HCT116 (cell line): Measurements from ENCODE around the gene FABP3. TPM values are rescaled to one million over a fixed set of nuclear protein-coding genes. Genes with fewer than 3 reads are reported as not detected.

Source experiments
- ATAC-seq: fragments of 200-7000 bp; cut with Tn5 transposase; 2 replicates; pipeline ENCODE4 v1.9.1; 2020; ENCODE audit warnings: mild to moderate bottlenecking, moderate library complexity
- BruUV-seq: library from RNA; stranded (reverse); fragments of 400-500 nt; replicated peaks from 2 replicates; lab custom pipeline; 2021; lab: Mats Ljungman, UMichigan
- CTCF ChIA-PET: fragments of 300-600 bp; sonication (Branson Sonifier 250); formaldehyde crosslinking; loops from one replicate; lab custom pipeline; 2021; ENCODE audit warnings: antibody characterized with exemption; lab: Charles Lee
- POLR2A ChIA-PET: fragments of 300-600, 350-600 bp; sonication (Branson Sonifier 250); formaldehyde crosslinking; loops from one replicate; lab custom pipeline; 2021; ENCODE audit warnings: antibody characterized with exemption; lab: Charles Lee
- RAD21 ChIA-PET, 2 experiments: fragments of 300-600 bp; sonication (Branson Sonifier 250); formaldehyde crosslinking; loops; one replicate each; lab custom pipeline; 2023; ENCODE audit warnings: low total read pairs in 2 of 2; ENCODE audit not compliant: uncharacterized antibody in 2 of 2, unreplicated experiment in 2 of 2, low non-redundant PET in 1 of 2; lab: Charles Lee
- DNase-seq: peaks from one replicate; pipeline ENCODE4 v3.0.0-alpha.2; 2010; ENCODE audit warnings: low read depth, low spot score
- H2AFZ ChIP-seq: fragments of 200-600 bp; shearing (Covaris generic), sonication (generic); 2 replicates; pipeline ENCODE4 v1.6.1; 2017; ENCODE audit warnings: low read depth, mixed run types, mixed read lengths, antibody characterized with exemption, low read length; ENCODE audit not compliant: poor library complexity, severe bottlenecking
- H3K27ac ChIP-seq: 2 replicates; pipeline ENCODE4 v1.5.1; 2012; ENCODE audit warnings: low read depth, low read length
- H3K27me3 ChIP-seq: fragments of 200-600 bp; sonication (generic); 2 replicates; pipeline ENCODE4 v1.6.1; 2016; ENCODE audit warnings: mixed run types, low read length, mixed read lengths; ENCODE audit not compliant: insufficient read depth
- H3K36me3 ChIP-seq, 2 experiments: fragments of 200-500 bp in 1 of 2; fragments of 200-600 bp in 1 of 2; sonication (Bioruptor generic) in 1 of 2; sonication (generic) in 1 of 2; 2 replicates each; pipeline versions ENCODE4 v1.5.1 to v1.6.1; 2014 to 2016; ENCODE audit warnings: low read length in 2 of 2, inconsistent platforms in 1 of 2, mixed read lengths in 1 of 2, mixed run types in 1 of 2; ENCODE audit not compliant: insufficient read depth in 2 of 2, control insufficient read depth in 1 of 2
- H3K4me1 ChIP-seq, 2 experiments: fragments of 200-600 bp in 1 of 2; sonication (generic) in 1 of 2; 2 replicates each; pipeline versions ENCODE4 v1.5.1 to v1.6.1; 2012 to 2017; ENCODE audit warnings: low read length in 2 of 2, inconsistent platforms in 1 of 2, mild to moderate bottlenecking in 1 of 2, mixed read lengths in 1 of 2, mixed run types in 1 of 2, moderate library complexity in 1 of 2; ENCODE audit not compliant: insufficient read depth in 2 of 2, control insufficient read depth in 1 of 2
- H3K4me2 ChIP-seq: fragments of 200-600 bp; sonication (generic); 2 replicates; pipeline ENCODE4 v1.6.1; 2017; ENCODE audit warnings: mixed run types, low read length, mixed read lengths
- H3K4me3 ChIP-seq, 2 experiments: fragments of 200-600 bp in 1 of 2; sonication (generic) in 1 of 2; replicated peaks in 1 of 2; 2 replicates each; pipeline ENCODE4 v1.5.1; 2011 to 2016; ENCODE audit warnings: low read length in 2 of 2, control low read depth in 1 of 2, low read depth in 1 of 2, mild to moderate bottlenecking in 1 of 2, mixed read lengths in 1 of 2, mixed run types in 1 of 2
- H3K79me2 ChIP-seq: fragments of 200-600 bp; sonication (generic); 2 replicates; pipeline ENCODE4 v1.6.1; 2017; ENCODE audit warnings: mild to moderate bottlenecking, mixed run types, low read length, moderate library complexity, mixed read lengths; ENCODE audit not compliant: insufficient read depth
- H3K9ac ChIP-seq: fragments of 200-600 bp; sonication (generic); 2 replicates; pipeline ENCODE4 v1.6.1; 2016; ENCODE audit warnings: low read length, mixed read lengths
- H3K9me2 ChIP-seq: fragments of 200-600 bp; sonication (generic), shearing (Covaris generic); 2 replicates; pipeline ENCODE4 v1.6.1; 2017; ENCODE audit warnings: mixed run types, mild to moderate bottlenecking, moderate library complexity; ENCODE audit not compliant: insufficient read depth
- H3K9me3 ChIP-seq, 2 experiments: fragments of 200-500 bp in 1 of 2; fragments of 200-600 bp in 1 of 2; sonication (Bioruptor generic) in 1 of 2; sonication (generic) in 1 of 2; 2 replicates each; pipeline ENCODE4 v1.6.1; 2014 to 2017; ENCODE audit warnings: low read length in 2 of 2, mixed read lengths in 2 of 2, inconsistent platforms in 1 of 2, low read depth in 1 of 2, mild to moderate bottlenecking in 1 of 2, mixed run types in 1 of 2, moderate library complexity in 1 of 2; ENCODE audit not compliant: control insufficient read depth in 1 of 2, insufficient read depth in 1 of 2
- H4K20me1 ChIP-seq: fragments of 200-600 bp; sonication (generic), shearing (Covaris generic); 2 replicates; pipeline ENCODE4 v1.6.1; 2017; ENCODE audit warnings: mixed run types, mild to moderate bottlenecking, moderate library complexity; ENCODE audit not compliant: insufficient read depth
- ATF3 ChIP-seq: IDR thresholded peaks from 2 replicates; pipeline ENCODE4 v1.6.1; 2012
- CBX3 ChIP-seq: IDR thresholded peaks from 2 replicates; pipeline ENCODE4 v1.6.1; 2012; ENCODE audit warnings: low read depth
- CEBPB ChIP-seq: IDR thresholded peaks from 2 replicates; pipeline ENCODE4 v1.6.1; 2012; ENCODE audit warnings: low read depth
- CTCF ChIP-seq, 3 experiments: fragments of 200-600 bp in 1 of 3; sonication (generic) in 1 of 3; IDR thresholded peaks in 2 of 3; conservative IDR thresholded peaks in 1 of 3; 2 replicates each; pipeline ENCODE4 v1.5.1; 2012 to 2017; ENCODE audit warnings: low read depth in 2 of 3, low read length in 2 of 3, antibody characterized with exemption in 1 of 3, borderline replicate concordance in 1 of 3, control low read depth in 1 of 3, mild to moderate bottlenecking in 1 of 3, mixed read lengths in 1 of 3, mixed run types in 1 of 3, moderate library complexity in 1 of 3; ENCODE audit not compliant: insufficient read depth in 1 of 3
- ELF1 ChIP-seq: IDR thresholded peaks from 2 replicates; pipeline ENCODE4 v1.6.1; 2012; ENCODE audit warnings: low read depth, borderline replicate concordance
- EZH2 ChIP-seq: fragments of 200-600 bp; sonication (generic); IDR thresholded peaks from 2 replicates; pipeline ENCODE4 v1.6.1; 2017; ENCODE audit warnings: antibody characterized with exemption, mixed run types
- EZH2phosphoT487 ChIP-seq: fragments of 200-600 bp; IDR thresholded peaks from 2 replicates; pipeline ENCODE4 v1.6.1; 2018; ENCODE audit warnings: antibody characterized with exemption, borderline replicate concordance
- FOSL1 ChIP-seq: IDR thresholded peaks from 2 replicates; pipeline ENCODE4 v1.6.1; 2012; ENCODE audit warnings: low read depth
- MAX ChIP-seq: IDR thresholded peaks from 2 replicates; pipeline ENCODE4 v1.6.1; 2012
- POLR2A ChIP-seq: IDR thresholded peaks from 2 replicates; pipeline ENCODE4 v1.7.0; 2011; ENCODE audit warnings: borderline replicate concordance; ENCODE audit not compliant: insufficient read depth, insufficient read length; ENCODE audit errors: extremely low read depth
- POLR2AphosphoS5 ChIP-seq: IDR thresholded peaks from 2 replicates; pipeline ENCODE4 v1.6.1; 2011; ENCODE audit warnings: mild to moderate bottlenecking, low read depth, low read length, moderate library complexity
- REST ChIP-seq: IDR thresholded peaks from 2 replicates; pipeline ENCODE4 v1.6.1; 2012; ENCODE audit warnings: low read depth
- SIN3A ChIP-seq: IDR thresholded peaks from 2 replicates; pipeline ENCODE4 v1.6.1; 2012; ENCODE audit warnings: low read depth
- SP1 ChIP-seq: IDR thresholded peaks from 2 replicates; pipeline ENCODE4 v1.6.1; 2012; ENCODE audit warnings: low read depth
- YY1 ChIP-seq: IDR thresholded peaks from 2 replicates; pipeline ENCODE4 v1.6.1; 2011; ENCODE audit warnings: low read length, low read depth, moderate library complexity, mild to moderate bottlenecking; ENCODE audit not compliant: insufficient replicate concordance; ENCODE audit errors: extremely low read depth
- ZFX ChIP-seq: fragments of 450-650 bp; IDR thresholded peaks from 2 replicates; pipeline ENCODE4 v1.6.1; 2017
- ZNF274 ChIP-seq: fragments of 200-500 bp; sonication (Bioruptor generic); IDR thresholded peaks from 2 replicates; pipeline ENCODE4 v1.6.1; 2014; ENCODE audit warnings: mild to moderate bottlenecking, low read depth, low read length, inconsistent platforms
- intact Hi-C: fragments of 100-400 bp; cut with micrococcal nuclease; formaldehyde crosslinking; loops from 2 replicates; pipeline ENCODE4 v1.10.0; 2022
- total RNA-seq: library from RNA; stranded (reverse); gene quantifications from one replicate; pipeline ENCODE4 v1.2.1, GENCODE V29; 2021; ENCODE audit not compliant: unreplicated experiment

FABP3 gene
- total RNA-seq, 1 experiment from 2014 or later = not detected

GRCh38 chr1:31368611-31369107 is 4.2 kb downstream of the FABP3 start:
- Histone ChIP-seq H3K4me1 (0 out of 4 replicates have a peak, but pooled peaks cover 0 to 6% of the 10 kb centered on the region in 2 experiments), H3K27me3 (no peaks in the 10 kb centered on the region), H3K9me3 (no peaks in the 10 kb centered on the region), H3K9me2 (no peaks in the 10 kb centered on the region), H3K27ac (no peak overlapping the region), H4K20me1 (no peaks in the 10 kb centered on the region), H2AFZ (no peak overlapping the region), H3K9ac (no peak overlapping the region), H3K4me3 (no peak overlapping the region), H3K36me3 (no peaks in the 10 kb centered on the region; a peak in 2 of 4 replicates), H3K79me2 (no peaks in the 10 kb centered on the region), H3K4me2 (no peak overlapping the region)
- ChIA-PET POLR2A (no interaction called here), RAD21 (no interaction called here), CTCF (no interaction called here)
- no peak for ATAC-seq
- intact Hi-C loops = no loop called here
- TF ChIP-seq CTCF (IDR thresholded peaks at IDR 0.05 in 2 of 3, conservative IDR thresholded peaks at IDR 0.05 in 1 of 3; ENCODE audit: borderline replicate concordance in 1 of 3, insufficient read depth in 1 of 3, low read depth in 2 of 3, low read length in 2 of 3) (no peak), ATF3 (no peak), ZFX (no peak), POLR2AphosphoS5 (no peak), YY1 (no peak), ZNF274 (no peak), EZH2 (no peak), SP1 (no peak), MAX (no peak), EZH2phosphoT487 (no peak), REST (no peak), CEBPB (no peak), POLR2A (no peak), SIN3A (no peak), FOSL1 (no peak), ELF1 (no peak), CBX3 (no peak)
- no peak for DNase-seq
- no TSS peak for BruUV-seq
